IPS-15b (cell line): ENCODE data around the gene HEATR5B.

Experiments
- H3K27me3 ChIP-seq: one replicate; pipeline ENCODE4 v1.6.1; 2013; ENCODE audit warnings: low read length; ENCODE audit not compliant: control insufficient read depth, insufficient read depth
- H3K36me3 ChIP-seq: one replicate; pipeline ENCODE4 v1.6.1; 2013; ENCODE audit warnings: low read length; ENCODE audit not compliant: control insufficient read depth, insufficient read depth
- H3K4me1 ChIP-seq: one replicate; pipeline ENCODE4 v1.6.1; 2013; ENCODE audit warnings: mild to moderate bottlenecking, low read length; ENCODE audit not compliant: control insufficient read depth, insufficient read depth
- H3K4me3 ChIP-seq: one replicate; pipeline ENCODE4 v1.5.1; 2013; ENCODE audit warnings: low read depth, low read length
- H3K9ac ChIP-seq: one replicate; pipeline ENCODE4 v1.6.1; 2013; ENCODE audit warnings: low read depth, mild to moderate bottlenecking, low read length
- H3K9me3 ChIP-seq: one replicate; pipeline ENCODE4 v1.6.1; 2013; ENCODE audit warnings: mild to moderate bottlenecking, low read length; ENCODE audit not compliant: control insufficient read depth, insufficient read depth

The HEATR5B gene

DNA sequence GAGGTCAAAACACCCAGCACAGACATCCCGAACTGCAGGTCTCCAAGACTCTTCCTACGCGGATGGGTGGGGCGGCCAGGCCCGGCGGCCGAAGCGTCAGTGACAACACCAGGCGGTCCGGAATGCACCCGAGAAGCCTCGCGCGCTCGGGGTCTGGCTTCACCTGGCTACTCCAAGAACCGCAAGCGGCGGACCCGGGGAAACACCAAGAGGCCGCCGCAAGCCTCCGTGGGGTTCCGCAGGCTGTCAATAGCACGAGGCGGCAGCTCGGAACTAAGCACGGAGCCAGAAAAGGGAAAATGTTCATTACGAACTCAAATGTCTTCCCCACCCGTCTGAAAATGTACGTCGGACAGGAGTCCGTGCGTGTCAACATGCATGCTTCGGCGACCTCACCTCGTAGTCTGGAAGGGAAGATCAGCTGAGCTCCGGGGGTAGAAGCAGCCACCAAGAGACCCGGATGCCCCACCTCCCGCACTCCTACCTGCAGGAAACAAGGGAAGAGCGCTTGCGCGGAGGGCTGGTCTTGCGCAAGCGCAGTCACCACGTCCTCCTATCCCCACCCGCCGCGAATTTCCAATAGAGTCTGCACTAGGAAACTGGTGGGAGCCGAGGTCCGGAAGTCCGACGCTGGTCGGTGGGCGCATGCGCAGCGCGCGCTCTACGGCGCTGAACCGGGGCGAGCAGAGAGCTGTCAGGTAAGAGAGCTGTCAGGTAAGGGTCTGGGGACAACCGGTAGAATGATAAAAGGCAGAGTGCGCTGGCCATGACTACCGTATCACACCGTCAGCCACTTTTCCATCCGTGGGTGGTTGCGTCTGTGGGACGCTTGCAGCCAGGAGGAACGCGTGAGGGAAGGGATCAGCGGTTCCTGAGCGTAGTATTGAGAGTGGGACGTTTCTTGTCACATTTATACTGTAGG is at the start of gene HEATR5B, which contains the start of gene GPATCH11:
Gene HEATR5B, minus strand, starts transcription at position 500 of the 922 bp plus-strand sequence. CDS start 958 bp downstream, outside the sequence.
Gene GPATCH11, plus strand, starts transcription at position 646 of the 922 bp plus-strand sequence. CDS start 3,864 bp downstream, outside the sequence.
- Histone ChIP-seq H3K9ac (peak within 1 kb of the TSS; percentile 63), H3K4me1 (no peaks in the 10 kb centered on the region), H3K27me3 (no peaks in the 10 kb centered on the region), H3K36me3 (no peaks in the 10 kb centered on the region), H3K4me3 (peak within 1 kb of the TSS; percentile 89), H3K9me3 (no peaks in the 10 kb centered on the region)

DNA sequence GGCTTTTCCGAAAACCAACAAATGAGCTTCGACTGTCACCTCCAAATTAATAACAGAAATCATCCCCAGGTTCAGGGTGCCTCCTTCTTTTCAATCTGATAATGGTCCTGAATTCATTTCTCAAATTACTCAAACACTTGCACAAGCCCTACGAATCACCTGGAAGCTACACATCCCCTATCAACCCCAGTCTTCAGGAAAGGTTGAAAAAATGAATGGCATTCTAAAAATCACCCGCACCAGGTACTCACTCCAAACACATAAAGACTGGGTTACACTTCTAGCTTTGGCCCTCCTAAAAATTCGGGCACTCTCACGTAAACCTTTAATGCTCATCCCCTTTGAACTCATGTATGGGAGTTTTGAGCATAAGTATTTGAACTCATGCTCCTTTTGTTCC is 48.7 kb upstream of the HEATR5B start:
- H3K9me3 ChIP-seq: no peaks in the 10 kb centered on the region
- H3K9ac ChIP-seq: no peak overlapping the region
- H3K4me3 ChIP-seq: no peak overlapping the region
- H3K4me1 ChIP-seq: no peaks in the 10 kb centered on the region
- H3K36me3 ChIP-seq: peaks cover 8% of the 10 kb centered on the region
- no peaks in the 10 kb centered on the region for H3K27me3 ChIP-seq

DNA sequence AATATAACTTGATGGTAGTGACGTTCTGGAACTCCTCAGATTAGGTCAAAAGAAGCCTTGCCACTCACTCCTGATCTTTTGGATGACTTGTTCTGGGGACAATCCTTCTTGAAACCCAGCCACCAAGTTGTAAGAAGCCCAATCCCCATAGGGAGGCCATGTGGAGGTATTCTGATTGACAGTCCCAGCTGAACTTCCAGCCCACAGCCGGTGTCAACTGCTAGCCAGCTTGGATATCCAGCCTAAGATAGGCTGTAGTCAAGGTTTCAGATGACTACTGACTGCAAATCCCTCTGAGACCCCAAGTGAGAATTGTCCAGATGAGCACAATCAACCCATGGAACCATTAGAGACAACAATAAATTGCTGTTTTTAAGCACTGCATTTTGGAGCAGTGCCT is 41.2 kb upstream of the HEATR5B start:
- H3K4me3 ChIP-seq: no peak overlapping the region
- H3K4me1 ChIP-seq: no peaks in the 10 kb centered on the region
- no peak overlapping the region for H3K9ac ChIP-seq
- no peaks in the 10 kb centered on the region for H3K9me3 ChIP-seq
- peaks cover 4% of the 10 kb centered on the region for H3K36me3 ChIP-seq
- no peaks in the 10 kb centered on the region for H3K27me3 ChIP-seq

DNA sequence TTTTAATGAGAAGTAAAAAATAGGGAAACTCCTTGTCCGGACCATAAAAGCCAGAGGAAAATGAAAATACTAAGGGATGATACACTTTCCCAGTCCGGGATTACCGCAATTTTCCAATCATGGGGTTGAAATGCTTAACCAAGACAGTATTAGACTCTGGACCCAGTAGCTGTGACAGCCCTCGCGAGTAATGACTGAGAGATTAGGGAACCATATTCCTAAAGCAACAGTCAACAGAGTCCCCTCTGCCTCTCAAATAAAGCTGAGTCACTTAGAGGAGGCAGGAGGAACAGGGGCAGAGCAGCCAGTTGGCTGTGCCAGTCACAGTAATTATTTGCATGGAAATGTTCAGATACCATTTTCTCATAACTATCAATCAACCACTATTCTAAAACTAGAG is 35.0 kb upstream of the HEATR5B start:
- no peaks in the 10 kb centered on the region for H3K9me3 ChIP-seq
- no peak overlapping the region for H3K9ac ChIP-seq
- no peaks in the 10 kb centered on the region for H3K27me3 ChIP-seq
- no peak overlapping the region for H3K4me3 ChIP-seq
- H3K36me3 ChIP-seq: peaks cover 5% of the 10 kb centered on the region
- no peaks in the 10 kb centered on the region for H3K4me1 ChIP-seq

DNA sequence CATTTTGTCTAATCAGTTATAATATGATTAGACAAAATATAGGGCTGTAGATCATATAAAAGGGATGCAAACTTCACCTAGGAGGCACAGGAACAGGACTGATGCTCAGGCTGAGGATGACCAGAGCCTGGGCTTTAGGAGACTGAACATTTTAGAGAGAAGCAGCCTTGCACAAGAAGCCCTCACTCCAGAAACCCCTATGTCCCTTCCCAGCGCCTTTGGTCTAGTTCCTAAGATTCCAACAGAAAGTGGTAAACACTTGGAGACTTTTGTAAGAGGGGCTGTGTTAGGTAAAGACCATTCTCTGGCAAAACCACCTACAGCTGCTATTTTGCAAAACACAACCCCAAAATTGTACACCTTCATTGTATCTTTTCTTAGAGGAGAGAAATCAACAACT is 33.4 kb upstream of the HEATR5B start:
- H3K27me3 ChIP-seq: no peaks in the 10 kb centered on the region
- no peaks in the 10 kb centered on the region for H3K4me1 ChIP-seq
- H3K9me3 ChIP-seq: no peaks in the 10 kb centered on the region
- H3K36me3 ChIP-seq: peaks cover 5% of the 10 kb centered on the region
- no peak overlapping the region for H3K4me3 ChIP-seq
- no peak overlapping the region for H3K9ac ChIP-seq

DNA sequence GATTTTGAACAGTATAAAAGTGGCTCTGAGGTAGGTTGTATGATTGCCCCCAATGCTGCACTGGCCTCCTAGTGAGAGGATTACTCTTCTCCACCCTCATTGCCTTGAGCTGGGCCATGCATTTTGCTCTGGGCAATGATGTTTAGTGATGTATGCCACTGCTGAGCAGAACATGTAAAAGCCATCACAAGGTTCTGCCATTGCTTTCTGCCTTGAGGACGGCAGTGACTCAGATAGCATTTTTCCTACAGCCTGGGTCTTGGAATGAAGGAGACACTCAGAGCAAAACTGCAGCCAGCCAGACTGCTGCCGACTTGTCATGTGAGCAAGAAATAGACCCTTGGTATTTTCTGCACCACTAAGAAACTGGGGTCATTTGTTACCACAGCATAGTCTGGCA is 27.8 kb upstream of the HEATR5B start:
- Histone ChIP-seq H3K4me1 (no peaks in the 10 kb centered on the region), H3K4me3 (no peak overlapping the region), H3K9ac (no peak overlapping the region), H3K9me3 (no peaks in the 10 kb centered on the region), H3K36me3 (peaks cover 3% of the 10 kb centered on the region), H3K27me3 (no peaks in the 10 kb centered on the region)

DNA sequence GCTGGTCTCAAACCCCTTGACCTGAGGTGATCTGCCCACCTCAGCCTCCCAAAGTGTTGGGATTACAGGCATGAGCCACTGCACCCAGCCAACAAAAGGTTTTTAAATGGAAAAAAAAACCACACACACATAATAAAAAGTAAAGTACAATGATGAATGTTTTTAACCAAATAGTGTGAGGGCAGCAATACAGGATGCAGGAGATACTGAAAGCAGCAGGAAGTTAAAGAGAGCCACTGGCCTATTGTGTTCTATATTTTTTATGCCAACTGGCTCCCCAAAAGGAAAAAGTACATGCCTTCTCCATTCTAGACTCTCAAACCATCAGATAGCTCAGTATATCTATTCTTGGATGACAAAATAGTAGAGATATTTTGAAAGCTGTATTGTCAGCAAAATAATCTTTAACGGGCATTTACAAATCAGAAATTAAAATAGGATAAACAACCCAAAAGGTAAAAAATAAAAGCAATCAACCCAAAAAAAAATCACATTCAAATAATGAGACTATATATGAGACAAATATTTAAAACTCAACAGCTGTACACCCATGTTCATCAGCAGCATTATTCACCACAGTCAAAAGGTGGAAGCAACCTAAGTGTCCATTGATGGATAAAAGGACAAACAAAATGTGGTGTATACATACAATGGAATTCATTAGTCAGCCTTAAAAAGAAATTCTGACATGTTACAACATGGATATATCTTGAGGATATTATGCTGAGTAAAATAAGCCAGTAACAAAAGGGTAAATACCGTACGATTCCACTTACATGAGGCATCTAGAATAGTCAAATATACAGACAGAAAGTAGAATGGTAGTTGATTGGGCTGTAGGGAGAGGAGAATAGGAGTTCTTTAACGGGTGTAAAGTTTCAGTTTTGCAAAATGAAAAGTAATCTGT is 26.4 kb upstream of the HEATR5B start:
- H3K9ac ChIP-seq: no peak overlapping the region
- H3K27me3 ChIP-seq: no peaks in the 10 kb centered on the region
- no peaks in the 10 kb centered on the region for H3K9me3 ChIP-seq
- H3K36me3 ChIP-seq: peaks cover 3% of the 10 kb centered on the region
- H3K4me1 ChIP-seq: peaks cover 4% of the 10 kb centered on the region
- H3K4me3 ChIP-seq: no peak overlapping the region

DNA sequence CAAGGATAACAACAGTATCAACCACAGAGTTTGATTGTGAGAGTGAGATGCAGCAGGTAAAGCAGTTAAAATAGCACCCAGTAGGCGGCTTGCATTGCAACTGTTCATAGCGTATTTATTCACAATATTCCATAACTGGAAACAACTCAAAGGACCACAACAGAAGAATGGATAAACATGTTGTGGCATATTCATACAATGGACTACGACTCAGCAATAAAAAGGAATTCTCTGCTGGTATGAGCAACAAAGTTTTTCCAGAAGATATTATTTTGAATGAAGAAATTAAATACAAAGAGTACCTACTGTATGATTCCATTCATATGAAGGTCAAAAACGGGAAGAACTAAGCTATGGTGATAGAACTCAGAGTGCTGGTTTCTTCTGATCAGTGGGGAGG is 25.4 kb upstream of the HEATR5B start:
- Histone ChIP-seq H3K36me3 (peaks cover 3% of the 10 kb centered on the region), H3K4me3 (no peak overlapping the region), H3K9me3 (no peaks in the 10 kb centered on the region), H3K9ac (no peak overlapping the region), H3K27me3 (no peaks in the 10 kb centered on the region), H3K4me1 (peaks cover 7% of the 10 kb centered on the region)

DNA sequence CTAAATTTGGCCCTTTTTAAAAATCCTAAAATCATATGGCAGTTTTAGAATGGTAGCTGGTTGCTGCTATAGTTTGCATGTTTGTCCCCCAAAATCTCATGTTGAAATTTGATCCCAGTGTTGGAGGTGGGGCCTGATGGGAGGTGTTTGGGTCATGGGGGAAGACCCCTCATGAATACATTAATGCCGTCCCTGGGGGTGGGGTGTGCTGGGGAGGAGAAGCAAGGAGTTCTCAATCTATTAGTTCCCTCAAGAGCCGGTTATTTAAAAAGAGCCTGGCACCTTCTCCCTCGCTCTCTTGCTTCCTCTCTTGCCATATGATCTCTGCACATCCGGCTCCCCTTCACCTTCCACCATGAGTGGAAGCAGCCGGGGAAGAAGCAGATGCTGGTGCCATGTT is 21.0 kb upstream of the HEATR5B start:
- no peaks in the 10 kb centered on the region for H3K27me3 ChIP-seq
- H3K9ac ChIP-seq: no peak overlapping the region
- no peak overlapping the region for H3K4me3 ChIP-seq
- peaks cover 7% of the 10 kb centered on the region for H3K4me1 ChIP-seq
- H3K36me3 ChIP-seq: peaks cover 3% of the 10 kb centered on the region
- H3K9me3 ChIP-seq: no peaks in the 10 kb centered on the region

DNA sequence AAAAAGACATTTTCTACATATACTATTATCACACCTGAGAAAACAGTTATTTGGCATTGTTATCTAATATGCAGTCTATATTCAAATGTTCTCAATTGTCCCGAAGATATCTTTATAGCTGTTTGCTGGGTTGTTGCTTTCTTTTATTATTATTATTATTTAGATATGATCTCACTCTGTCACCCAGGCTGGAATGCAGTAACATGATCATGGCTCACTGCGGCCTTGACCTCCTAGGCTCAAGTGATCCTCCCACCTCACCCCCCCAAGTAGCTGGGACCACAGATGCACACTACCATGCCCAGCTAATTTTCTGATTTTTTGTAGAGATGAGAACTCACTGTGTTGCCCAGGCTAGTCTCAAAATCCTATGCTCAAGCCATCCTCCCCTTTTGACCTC is 20.0 kb upstream of the HEATR5B start:
- no peak overlapping the region for H3K9ac ChIP-seq
- H3K4me1 ChIP-seq: peaks cover 7% of the 10 kb centered on the region
- H3K36me3 ChIP-seq: peaks cover 3% of the 10 kb centered on the region
- H3K4me3 ChIP-seq: no peak overlapping the region
- H3K27me3 ChIP-seq: no peaks in the 10 kb centered on the region
- no peaks in the 10 kb centered on the region for H3K9me3 ChIP-seq

DNA sequence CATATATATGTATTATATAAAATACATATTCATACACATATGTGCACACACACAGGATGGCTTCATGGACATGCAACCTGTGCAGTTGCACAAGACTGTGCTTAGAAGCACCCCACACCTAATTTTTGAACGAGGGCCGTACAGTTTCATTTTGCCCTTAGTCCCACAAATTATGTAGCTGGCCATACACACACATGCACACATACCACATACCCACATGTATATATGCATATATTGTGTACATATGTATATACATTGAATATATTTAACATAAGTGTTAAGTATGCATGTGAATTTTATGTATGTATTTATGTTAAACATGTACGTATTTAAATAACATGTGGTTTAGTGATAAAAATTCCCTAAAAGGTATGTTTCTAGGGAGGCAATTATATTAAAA is 18.4 kb upstream of the HEATR5B start:
- Histone ChIP-seq H3K9ac (no peak overlapping the region), H3K9me3 (no peaks in the 10 kb centered on the region), H3K27me3 (no peaks in the 10 kb centered on the region), H3K4me1 (peaks cover 7% of the 10 kb centered on the region), H3K4me3 (no peak overlapping the region), H3K36me3 (no peaks in the 10 kb centered on the region)
